ENCODE results near the gene ARFRP1. TPM values are rescaled to one million over a fixed set of nuclear protein-coding genes. Genes with fewer than 3 reads are reported as not detected.
"Not testable (repeated sequence)": the region's sequence is repeated elsewhere in the genome, so short reads cannot be mapped to it uniquely, and the experiment has no call there.

The ARFRP1 gene
- total RNA-seq, 1 donor from 2014 or later, result 55.5 TPM

DNA sequence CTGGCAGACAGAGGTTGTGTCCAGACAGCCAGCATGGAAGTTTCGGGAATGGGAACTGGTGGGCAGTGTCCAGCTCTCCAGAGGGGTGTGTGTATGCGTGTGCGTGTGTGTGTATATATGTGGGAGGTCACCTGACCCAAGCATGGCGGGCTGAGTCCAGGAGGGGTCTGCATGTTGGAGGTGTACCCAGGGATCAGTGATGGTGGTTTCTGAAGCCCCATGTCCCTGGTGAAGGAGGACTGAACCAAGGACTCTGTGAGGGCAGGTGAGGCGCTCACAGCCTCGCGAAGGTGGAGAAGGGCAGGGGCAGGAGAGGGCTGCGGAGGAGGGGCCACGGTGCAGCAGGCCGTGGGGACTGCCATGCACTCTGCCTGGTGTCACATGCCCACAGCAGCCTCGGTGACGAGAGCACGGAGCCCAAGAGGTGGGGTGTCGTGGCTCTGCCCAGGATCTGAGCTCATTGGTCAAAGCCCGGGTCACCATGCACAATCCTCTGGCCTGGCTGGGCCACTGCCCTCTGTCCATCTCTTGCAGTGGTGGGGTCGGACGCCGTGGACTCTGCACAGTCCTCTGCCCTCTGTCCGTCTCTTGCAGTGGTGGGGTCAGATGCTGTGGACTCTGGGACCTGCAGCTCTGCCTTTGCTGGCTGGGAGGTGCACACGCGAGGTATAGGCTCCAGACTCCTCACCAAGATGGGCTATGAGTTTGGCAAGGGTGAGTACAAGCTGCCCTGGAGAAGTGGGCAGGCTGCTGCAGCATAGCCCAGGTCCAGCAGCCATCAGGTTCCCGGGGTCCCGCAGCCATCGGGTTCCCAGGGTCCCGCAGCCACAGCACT lies 26.6 kb upstream of the ARFRP1 start:
- DNase-seq (ENCODE audit: low read depth) (no peak), FAIRE-seq (no peak)
- TF ChIP-seq, protein P1, sequence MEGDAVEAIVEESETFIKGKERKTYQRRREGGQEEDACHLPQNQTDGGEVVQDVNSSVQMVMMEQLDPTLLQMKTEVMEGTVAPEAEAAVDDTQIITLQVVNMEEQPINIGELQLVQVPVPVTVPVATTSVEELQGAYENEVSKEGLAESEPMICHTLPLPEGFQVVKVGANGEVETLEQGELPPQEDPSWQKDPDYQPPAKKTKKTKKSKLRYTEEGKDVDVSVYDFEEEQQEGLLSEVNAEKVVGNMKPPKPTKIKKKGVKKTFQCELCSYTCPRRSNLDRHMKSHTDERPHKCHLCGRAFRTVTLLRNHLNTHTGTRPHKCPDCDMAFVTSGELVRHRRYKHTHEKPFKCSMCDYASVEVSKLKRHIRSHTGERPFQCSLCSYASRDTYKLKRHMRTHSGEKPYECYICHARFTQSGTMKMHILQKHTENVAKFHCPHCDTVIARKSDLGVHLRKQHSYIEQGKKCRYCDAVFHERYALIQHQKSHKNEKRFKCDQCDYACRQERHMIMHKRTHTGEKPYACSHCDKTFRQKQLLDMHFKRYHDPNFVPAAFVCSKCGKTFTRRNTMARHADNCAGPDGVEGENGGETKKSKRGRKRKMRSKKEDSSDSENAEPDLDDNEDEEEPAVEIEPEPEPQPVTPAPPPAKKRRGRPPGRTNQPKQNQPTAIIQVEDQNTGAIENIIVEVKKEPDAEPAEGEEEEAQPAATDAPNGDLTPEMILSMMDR (IDR thresholded peaks at IDR 0.05; ENCODE audit: insufficient read depth, low read length, severe bottlenecking), result no peak
- Histone ChIP-seq H3K4me3 (ENCODE audit: low read depth, low read length) (no peak overlapping the region), H3K36me3 (ENCODE audit: control insufficient read depth, insufficient read depth, low read length) (peaks cover 11% of the 10 kb centered on the region), H3K27me3 (ENCODE audit: control insufficient read depth, insufficient read depth, low read length) (no peaks in the 10 kb centered on the region)

DNA sequence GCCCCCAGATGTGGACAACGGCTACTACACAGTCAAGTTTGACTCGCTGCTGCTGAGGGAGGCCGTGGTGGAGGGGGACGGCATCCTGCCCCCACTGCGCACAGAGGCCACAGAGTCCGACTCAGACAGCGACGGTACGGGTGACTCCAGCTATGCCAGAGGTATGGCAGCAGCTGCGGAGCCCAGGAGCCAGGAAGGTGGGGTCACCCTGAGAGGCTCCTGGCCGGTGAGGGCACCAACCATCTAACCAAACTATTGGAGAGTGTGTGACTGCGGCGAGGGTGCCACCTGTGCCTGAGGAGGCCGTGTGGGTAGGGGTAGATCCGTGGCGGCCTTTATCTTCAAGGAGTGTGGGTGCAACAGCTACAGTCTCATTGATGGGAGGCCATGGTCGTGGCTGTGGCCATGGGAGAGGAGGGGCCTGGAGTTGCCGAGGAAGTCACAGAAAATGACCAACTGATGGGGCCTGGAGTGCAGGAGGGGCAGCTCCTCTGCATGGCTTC lies 25.9 kb upstream of the ARFRP1 start:
- no peak for FAIRE-seq
- DNase-seq (ENCODE audit: low read depth), result no peak

DNA sequence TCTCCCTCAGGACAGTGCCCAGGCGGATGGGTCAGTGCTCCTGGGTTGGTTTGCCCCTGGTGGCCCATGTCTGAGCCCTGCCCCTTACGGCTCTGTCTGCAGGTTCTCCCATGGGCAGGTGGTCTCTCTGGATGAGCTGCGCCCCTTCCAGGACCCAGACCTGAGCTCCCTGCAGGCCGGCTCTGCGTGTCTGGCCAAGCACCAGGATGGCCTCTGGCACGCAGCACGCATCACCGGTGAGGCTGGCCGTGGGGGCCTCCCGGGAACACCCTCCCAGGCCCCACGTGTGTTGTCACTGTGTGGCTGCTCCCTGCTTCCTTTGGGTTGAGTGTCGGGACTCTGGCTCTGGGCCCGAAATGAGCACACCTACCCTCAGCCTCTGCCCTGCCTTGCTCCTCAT lies 25.3 kb upstream of the ARFRP1 start:
- H3K36me3 ChIP-seq (ENCODE audit: control insufficient read depth, insufficient read depth, low read length), result peaks cover 11% of the 10 kb centered on the region
- DNase-seq (ENCODE audit: low read depth) (no peak), FAIRE-seq (no peak)
- no peaks in the 10 kb centered on the region for H3K27me3 ChIP-seq (ENCODE audit: control insufficient read depth, insufficient read depth, low read length)
- TF ChIP-seq, protein P1 (IDR thresholded peaks at IDR 0.05; ENCODE audit: insufficient read depth, low read length, severe bottlenecking), result no peak
- H3K4me3 ChIP-seq (ENCODE audit: low read depth, low read length), result no peak overlapping the region

More for the DNA sequence above, 25.9 kb upstream of the ARFRP1 start:
- TF ChIP-seq, protein P1 (IDR thresholded peaks at IDR 0.05; ENCODE audit: insufficient read depth, low read length, severe bottlenecking), result no peak
- no peaks in the 10 kb centered on the region for H3K27me3 ChIP-seq (ENCODE audit: control insufficient read depth, insufficient read depth, low read length)
- no peak overlapping the region for H3K4me3 ChIP-seq (ENCODE audit: low read depth, low read length)
- peaks cover 11% of the 10 kb centered on the region for H3K36me3 ChIP-seq (ENCODE audit: control insufficient read depth, insufficient read depth, low read length)

DNA sequence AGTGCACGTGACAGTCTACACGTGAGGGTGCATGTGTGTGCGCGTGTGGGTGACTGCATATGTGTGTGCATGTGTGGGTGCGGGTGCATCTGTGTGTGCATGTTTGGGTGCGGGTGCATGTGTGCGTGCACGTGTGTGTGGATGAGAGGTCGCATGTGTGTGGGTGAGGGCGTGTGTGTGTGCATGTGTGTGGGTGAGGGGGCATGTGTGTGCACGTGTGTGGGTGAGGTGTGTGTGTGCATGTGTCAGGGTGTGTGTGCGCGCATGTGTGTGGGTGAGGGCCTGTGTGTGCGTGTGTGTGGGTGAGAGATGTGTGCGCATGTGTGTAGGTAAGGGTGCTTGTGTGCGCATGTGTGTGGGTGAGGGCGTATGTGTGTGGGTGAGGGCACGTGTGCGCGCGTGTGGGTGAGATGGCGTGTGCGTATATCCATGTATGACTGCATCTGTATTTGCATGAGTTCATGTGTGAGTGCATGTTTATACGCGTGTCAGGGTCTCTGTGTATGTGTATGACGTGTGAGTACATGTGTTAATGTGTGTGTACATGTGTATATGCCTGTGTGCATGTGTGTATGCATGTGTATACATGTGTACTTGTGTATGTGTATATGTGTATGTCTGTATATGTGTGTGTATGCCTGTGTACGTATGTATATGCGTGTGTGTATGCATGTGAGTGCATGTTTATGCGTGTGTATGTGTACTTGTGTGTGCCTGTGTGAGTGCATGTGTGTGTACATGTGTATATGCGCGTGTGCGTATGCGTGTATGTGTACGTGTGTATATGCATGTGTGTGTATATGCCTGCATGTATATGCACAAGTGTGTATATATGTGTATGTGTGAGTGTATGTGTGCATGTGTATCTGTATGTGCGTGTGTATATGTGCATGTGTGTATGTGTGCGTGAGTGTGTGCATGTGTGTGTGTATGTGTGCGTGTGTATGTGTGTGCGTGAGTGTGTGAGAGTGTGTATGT lies 24.6 kb upstream of the ARFRP1 start:
- no peaks in the 10 kb centered on the region for H3K27me3 ChIP-seq (ENCODE audit: control insufficient read depth, insufficient read depth, low read length)
- peaks cover 11% of the 10 kb centered on the region for H3K36me3 ChIP-seq (ENCODE audit: control insufficient read depth, insufficient read depth, low read length)
- TF ChIP-seq, protein P1 (IDR thresholded peaks at IDR 0.05; ENCODE audit: insufficient read depth, low read length, severe bottlenecking), result no peak
- FAIRE-seq, result no peak
- H3K4me3 ChIP-seq (ENCODE audit: low read depth, low read length), result no peak overlapping the region
- no peak for DNase-seq (ENCODE audit: low read depth)

DNA sequence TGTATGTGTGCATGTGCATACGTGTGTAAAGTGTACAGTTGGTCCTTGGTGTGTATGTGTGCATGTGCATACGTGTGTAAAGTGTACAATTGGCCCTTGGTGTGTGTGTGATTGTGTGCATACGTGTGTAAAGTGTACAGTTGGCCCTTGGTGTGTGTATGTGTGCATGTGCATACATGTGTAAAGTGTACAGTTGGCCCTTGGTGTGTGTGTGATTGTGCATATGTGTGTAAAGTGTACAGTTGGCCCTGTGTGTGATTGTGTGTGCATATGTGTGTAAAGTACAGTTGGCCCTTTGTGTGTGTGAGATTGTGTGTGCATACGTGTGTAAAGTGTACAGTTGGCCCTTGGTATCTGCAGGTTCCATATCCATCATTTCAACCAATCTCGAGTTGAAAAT lies 23.6 kb upstream of the ARFRP1 start:
- Histone ChIP-seq H3K27me3 (ENCODE audit: control insufficient read depth, insufficient read depth, low read length) (no peaks in the 10 kb centered on the region), H3K4me3 (ENCODE audit: low read depth, low read length) (no peak overlapping the region), H3K36me3 (ENCODE audit: control insufficient read depth, insufficient read depth, low read length) (peaks cover 11% of the 10 kb centered on the region)
- DNase-seq (ENCODE audit: low read depth) (no peak), FAIRE-seq (no peak)
- TF ChIP-seq, protein P1 (IDR thresholded peaks at IDR 0.05; ENCODE audit: insufficient read depth, low read length, severe bottlenecking), result no peak

DNA sequence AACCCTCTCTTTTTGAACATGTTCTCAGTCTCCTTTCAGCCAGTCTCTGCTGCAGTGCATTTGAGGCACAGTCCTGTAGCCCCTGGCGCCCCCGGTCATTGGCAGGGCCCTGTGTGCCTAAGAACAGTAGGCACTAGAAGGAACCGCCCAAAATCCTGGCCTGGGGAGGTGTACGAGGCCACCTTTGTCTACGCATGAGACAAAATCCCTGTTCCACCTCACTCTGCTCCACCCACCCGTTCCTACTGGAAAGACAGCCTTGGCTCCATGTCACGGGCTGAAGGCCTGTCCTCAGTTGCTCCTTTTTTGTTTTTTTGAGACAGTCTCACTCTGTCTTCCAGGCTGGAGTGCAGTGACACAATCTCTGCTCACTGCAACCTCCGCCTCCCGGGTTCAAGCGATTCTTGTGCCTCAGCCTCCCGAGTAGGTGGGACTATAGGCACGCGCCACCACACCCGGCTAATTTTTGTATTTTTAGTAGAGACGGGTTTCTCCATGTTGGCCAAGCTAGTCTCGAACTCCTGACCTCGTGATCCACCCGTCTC lies 22.5 kb upstream of the ARFRP1 start:
- H3K4me3 ChIP-seq (ENCODE audit: low read depth, low read length); H3K27me3 ChIP-seq (ENCODE audit: control insufficient read depth, insufficient read depth, low read length); DNase-seq (ENCODE audit: low read depth); H3K36me3 ChIP-seq (ENCODE audit: control insufficient read depth, insufficient read depth, low read length); FAIRE-seq: not testable (repeated sequence)

DNA sequence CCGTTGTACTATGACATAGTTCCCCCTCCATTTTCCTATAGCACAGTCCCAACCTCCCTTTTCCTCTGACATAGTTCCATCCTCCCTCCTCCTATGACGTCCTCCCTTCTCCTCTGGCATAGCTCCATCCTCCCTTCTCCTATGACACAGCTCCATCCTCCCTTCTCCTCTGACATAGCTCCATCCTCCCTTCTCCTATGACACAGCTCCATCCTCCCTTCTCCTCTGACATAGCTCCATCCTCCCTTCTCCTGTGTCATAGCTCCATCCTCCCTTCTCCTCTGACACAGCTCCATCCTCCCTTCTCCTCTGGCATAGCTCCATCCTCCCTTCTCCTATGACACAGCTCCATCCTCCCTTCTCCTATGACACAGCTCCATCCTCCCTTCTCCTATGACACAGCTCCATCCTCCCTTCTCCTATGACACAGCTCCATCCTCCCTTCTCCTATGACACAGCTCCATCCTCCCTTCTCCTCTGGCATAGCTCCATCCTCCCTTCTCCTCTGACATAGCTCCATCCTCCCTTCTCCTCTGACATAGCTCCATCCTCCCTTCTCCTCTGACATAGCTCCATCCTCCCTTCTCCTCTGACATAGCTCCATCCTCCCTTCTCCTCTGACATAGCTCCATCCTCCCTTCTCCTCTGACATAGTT lies 15.3 kb upstream of the ARFRP1 start:
- not testable (repeated sequence) for H3K36me3 ChIP-seq (ENCODE audit: control insufficient read depth, insufficient read depth, low read length); H3K27me3 ChIP-seq (ENCODE audit: control insufficient read depth, insufficient read depth, low read length); DNase-seq (ENCODE audit: low read depth); H3K4me3 ChIP-seq (ENCODE audit: low read depth, low read length); FAIRE-seq
